GM18526 (cell line): Measurements from ENCODE around the gene MLST8.

Experiments
- POLR2A ChIP-seq: IDR thresholded peaks from 3 replicates; pipeline ENCODE4 v1.6.1; 2011; ENCODE audit not compliant: insufficient read length; ENCODE audit errors: extremely low read depth

Gene MLST8

DNA sequence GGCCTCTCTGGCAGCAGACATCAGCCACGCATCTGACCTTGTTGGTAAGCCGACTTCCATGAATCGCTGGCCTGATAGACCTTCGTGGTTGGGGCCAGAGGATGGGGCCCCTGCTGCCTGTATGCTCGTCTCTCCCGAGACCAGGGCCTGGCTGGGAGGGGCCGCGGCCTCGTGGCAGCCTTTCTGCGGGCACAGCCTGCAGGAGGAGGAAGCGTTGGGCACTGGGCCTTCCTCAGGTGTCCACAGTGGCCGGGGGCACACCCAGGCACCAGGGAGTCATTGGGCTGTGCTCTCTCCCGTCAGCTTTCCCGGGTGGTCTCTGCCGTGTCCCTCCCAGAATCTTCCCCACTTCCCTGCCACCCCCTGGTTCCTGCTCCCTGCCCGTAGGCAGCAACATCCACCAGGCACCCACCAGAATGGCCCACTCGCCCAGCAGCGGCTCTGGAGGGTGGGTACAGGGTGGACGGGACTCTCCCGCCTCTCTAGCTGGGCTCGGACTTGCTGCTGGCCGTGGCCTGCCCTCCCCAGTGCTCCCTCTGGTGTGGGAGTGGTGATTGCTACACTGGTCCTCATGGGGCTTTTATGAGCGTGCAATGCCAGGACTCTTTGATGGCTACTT lies 24.5 kb downstream of the MLST8 start:
- TF ChIP-seq POLR2A = no peak

DNA sequence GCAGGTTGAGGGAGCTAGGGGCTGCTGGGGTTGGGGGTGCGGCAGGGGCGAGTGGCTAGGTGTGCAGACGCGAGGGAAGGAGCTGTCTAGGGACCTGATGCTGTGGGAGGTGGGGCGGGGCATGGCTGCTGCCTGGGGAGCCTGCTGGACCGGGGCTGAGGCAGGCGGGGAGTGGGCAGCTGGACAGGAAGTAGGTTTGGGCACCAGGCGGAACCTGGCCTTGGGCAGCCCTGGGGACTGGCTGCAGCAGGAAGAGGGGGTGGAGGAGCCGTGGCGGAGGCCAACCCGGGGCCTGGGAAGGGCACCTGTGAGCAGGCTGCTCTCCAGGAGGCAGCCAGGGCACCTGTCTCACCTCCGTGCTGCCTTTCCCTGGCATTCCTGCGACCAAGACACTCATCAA lies 25.1 kb downstream of the MLST8 start:
- TF ChIP-seq POLR2A = no peak

DNA sequence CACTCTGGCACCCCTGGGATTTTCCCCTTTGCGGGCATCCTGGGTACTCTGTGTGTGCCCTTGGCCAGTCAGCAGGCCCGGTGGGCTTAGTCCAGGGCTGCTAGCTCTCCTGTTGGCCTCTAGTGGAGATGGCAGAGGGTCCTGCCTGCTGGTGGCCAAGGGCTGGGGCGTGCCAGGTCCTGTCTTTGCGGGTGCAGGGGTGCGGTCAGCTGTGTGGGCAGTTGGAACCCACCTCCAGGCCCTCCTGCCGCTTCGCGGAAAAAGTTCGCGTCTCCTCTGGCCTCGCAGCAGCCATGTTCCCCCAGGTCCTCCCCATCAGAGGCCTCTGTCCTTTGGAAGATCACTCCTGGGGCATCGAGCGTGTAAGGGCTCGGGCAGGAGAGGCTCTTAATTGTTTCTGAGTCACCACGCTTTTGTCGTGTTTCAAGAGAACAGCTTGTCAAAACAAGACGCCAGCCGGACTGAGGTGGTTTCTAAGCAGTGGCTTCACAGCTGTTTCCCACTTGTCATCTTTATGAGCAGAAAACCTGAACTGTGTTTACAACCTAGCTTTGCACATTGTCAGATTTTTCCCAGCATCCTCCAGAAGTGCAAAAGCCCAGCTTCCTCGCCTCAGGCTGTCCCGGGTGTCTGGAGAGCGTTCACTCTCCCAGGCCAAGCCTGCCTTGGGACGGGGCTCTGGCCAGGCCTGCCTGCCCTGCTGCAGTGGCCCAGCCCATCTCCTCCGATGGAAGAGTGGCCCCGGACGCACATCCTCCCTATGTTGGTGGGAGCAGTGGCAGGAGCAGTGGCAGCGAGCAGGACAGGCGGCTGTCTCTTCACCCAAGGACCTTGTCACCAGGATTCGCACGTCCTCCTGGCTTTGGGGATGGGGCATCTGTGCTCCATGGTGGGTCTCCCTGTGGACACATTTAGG lies 26.0 kb downstream of the MLST8 start:
- no peak for TF ChIP-seq POLR2A

DNA sequence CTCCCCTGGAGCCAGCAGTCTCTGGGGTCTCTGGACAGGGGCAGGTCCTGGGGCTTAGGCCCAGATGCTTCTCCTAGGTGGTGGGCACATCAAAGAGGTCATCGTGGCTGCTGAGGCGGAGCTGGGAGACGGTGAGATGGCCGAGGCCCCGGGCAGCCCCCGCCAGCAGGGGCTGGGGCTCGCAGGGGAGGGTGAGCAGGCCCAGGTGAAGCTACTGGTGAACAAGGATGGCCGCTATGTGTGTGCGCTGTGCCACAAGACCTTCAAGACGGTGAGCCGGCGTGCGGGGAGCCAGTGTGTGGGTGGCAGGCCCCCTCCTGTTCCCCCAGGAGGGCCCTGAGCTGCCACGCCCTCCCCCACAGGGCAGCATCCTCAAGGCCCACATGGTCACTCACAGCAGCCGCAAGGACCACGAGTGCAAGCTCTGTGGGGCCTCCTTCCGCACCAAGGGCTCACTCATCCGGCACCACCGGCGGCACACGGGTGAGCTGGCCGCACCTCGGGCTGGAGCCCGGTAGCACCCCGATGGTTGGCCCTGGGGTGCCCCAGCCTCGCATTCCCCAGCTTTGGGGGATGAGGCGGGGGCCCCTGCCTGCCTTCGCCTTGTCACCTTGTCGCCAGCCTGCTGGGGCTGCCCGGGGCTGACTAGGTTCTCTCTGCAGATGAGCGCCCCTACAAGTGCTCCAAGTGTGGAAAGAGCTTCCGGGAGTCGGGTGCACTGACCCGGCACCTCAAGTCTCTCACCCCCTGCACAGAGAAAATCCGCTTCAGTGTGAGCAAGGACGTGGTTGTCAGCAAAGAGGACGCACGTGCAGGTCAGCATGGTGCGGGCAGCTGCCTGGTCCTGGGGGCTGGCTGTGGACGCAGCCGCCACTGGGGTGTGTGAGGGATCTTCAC lies 27.1 kb downstream of the MLST8 start:
- no peak for TF ChIP-seq POLR2A

DNA sequence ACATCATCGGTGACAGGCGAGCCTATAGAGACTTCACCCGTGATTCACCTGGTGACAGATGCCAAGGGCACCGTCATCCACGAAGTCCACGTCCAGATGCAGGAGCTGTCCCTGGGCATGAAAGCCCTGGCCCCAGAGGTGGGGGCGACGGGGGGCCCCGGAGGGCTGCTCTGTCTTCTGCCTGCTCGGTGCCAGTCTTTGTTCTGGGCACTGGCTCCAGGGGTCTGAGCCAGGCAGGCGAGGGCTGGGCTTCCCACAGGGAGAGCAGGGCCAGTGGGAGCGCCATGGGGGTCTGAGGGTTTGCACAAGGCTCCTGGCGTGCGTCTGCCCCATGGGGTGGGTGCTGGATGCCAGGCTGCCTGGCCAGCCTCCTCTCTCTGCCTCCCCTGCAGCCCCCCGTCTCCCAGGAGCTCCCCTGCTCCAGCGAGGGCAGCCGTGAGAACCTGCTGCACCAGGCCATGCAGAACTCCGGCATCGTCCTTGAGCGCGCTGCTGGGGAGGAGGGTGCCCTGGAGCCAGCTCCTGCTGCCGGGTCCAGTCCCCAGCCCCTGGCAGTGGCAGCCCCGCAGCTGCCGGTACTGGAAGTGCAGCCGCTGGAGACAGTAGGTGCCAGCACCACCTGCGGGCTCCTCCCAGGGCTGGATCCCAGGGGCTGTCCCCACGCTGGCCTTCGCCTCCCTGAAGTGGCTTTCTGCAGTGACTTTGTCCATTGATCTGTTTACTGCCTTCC lies 28.0 kb downstream of the MLST8 start:
- TF ChIP-seq POLR2A = no peak

DNA sequence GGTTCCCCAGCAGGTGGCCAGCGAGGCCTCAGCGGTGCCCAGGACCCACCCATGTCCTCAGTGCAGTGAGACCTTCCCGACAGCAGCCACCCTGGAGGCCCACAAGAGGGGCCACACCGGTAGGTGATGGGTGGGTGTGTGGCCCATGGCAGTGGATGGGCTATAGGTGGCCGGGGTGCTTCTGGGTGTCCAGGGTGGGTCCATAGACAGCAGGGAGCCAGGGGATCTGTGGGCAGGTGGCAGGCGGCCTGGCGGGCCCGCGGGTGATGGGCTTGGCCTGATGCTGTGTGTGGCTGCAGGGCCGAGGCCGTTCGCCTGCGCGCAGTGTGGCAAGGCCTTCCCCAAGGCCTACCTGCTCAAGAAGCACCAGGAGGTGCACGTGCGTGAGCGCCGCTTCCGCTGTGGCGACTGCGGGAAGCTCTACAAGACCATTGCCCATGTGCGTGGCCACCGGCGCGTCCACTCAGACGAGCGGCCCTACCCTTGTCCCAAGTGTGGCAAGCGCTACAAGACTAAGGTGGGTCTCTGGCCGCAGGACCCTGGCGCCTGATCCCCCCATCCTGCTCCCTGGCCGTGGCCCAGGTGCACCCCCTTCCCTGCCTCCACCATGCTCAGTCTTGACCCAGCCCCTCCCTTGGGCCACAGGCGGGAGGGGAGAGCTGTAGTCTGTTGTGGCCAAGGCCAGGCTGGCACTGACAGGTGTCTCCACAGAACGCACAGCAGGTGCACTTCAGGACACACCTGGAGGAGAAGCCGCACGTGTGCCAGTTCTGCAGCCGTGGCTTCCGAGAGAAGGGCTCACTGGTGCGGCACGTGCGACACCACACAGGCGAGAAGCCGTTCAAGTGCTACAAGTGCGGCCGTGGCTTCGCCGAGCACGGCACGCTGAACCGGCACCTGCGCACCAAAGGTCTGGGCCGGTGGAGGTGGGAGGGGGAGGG lies 28.9 kb downstream of the MLST8 start:
- no peak for TF ChIP-seq POLR2A

DNA sequence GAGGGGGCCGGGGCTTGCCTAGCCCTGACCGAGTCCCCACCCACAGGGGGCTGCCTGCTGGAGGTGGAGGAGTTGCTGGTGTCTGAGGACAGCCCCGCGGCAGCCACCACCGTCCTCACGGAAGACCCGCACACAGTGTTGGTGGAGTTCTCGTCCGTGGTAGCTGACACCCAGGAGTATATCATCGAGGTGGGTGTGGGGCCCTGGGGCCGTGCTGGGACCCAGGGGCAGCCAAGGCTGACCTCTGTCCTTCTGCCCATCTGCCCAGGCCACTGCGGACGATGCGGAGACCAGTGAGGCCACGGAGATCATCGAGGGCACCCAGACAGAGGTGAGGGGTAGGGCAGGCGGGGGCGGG lies 29.5 kb downstream of the MLST8 start:
- no peak for TF ChIP-seq POLR2A

DNA sequence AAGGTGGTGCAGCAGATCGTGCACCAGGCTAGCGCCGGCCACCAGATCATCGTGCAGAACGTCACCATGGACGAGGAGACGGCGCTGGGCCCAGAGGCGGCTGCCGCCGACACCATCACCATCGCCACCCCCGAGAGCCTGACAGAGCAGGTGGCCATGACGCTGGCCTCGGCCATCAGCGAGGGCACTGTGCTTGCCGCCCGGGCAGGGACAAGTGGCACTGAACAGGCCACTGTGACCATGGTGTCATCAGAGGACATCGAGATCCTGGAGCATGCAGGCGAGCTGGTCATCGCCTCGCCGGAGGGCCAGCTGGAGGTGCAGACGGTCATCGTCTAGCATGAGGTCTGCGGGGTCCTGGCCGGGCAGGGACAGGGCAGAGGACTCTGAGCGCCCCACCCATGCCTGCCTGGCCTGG lies 30.0 kb downstream of the MLST8 start:
- no peak for TF ChIP-seq POLR2A

DNA sequence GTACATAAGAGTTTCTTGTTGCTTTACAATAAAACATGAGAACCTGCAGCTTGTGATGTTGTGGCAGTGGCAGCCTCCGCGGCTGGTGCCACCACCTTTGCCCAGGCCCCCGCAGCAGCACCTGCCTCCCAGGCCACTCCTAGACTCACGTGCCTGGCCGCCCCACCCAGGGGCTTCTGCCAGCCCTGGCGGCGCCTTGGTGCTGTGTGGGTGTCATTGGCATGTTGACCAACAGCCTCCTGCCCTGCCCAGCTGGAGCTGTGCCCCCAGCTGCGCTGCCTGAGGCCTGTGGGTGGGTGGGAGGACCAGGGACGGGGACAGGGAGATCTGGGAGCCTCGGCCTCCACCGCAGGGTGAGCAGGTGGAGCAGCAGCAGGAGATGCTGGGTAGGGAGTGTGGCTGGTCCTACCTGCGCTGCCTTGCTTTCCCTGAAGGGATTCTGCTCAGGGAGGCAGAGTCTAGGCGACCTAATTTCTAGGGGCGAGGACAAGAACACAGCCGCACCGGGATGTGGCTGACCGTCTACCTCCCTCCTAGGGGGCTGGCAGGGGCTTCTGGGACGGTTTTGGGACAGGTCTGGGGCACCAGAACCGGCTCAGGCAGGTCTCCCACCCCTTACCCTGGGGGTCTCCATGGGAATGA lies 30.6 kb downstream of the MLST8 start:
- no peak for TF ChIP-seq POLR2A

DNA sequence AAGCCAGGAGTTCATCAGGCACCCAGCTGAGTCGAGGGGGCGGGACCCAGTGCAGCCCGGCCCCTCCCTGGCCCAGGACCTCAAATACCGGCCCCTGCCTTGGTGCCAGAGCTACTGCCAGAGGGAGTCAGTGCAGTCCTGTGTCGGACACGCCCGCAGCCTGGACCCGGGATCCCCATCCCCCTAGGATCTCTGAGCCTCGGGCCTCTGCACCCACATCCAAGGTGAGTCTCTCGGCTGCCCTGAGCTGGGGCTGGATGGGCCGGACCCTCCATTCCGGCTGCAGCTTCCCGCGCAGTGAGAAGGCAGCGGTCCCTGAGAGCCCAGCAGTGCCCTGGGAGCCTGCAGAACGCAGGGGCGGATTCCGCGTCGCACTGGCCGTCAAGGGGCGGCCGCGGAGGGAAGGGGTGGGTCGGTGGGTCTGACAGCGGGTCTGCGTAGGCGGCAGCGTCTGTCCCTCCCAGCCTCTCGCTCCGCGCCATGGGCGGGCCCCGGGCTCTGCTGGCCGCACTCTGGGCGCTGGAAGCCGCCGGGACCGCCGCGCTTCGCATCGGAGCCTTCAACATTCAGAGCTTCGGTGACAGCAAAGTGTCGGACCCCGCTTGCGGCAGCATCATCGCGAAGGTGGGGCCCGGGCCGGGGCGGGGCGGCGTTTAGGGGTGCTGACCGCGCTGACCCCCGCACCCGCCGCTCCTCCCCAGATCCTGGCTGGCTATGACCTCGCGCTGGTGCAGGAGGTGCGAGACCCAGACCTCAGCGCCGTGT lies 31.3 kb downstream of the MLST8 start, which contains the start of gene DNASE1L2:
Gene DNASE1L2 (plus strand): TSS at position 108 of the 765 bp plus-strand sequence. CDS start 373 bp downstream, at position 481.
- TF ChIP-seq POLR2A = no peak

DNA sequence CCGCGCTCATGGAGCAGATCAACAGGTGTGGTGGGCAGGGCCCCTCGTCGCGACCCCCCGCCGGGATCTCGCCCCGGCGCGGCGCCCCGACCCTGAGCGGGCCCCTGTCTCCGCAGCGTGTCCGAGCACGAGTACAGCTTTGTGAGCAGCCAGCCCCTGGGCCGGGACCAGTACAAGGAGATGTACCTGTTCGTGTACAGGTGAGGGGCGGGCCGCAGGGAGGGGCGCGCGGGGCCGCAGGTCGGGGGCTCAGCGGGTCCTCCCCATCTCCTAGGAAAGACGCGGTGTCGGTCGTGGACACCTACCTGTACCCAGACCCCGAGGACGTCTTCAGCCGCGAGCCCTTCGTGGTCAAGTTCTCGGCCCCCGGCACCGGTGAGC lies 31.8 kb downstream of the MLST8 start:
- no peak for TF ChIP-seq POLR2A

DNA sequence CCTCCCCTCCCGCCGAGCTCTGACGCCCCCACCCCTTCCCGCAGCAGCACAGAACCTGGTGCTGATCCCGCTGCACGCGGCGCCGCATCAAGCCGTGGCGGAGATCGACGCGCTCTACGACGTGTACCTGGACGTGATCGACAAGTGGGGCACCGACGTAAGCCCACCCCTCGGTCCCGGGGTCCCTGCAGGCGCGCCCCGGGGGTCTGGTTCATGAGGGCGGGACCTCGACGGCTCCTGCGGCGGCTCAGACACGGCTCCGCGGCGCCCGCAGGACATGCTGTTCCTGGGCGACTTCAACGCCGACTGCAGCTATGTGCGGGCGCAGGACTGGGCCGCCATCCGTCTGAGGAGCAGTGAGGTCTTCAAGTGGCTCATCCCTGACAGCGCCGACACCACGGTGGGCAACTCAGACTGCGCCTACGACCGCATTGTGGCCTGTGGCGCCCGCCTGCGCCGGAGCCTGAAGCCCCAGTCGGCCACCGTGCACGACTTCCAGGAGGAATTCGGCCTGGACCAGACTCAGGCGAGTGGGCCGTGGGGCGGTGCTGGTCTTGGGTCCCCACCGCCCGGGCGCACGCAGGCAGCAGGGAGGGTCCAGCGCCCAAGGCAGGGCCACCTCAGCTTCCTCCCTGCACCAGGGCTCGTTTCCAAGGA lies 32.4 kb downstream of the MLST8 start:
- no peak for TF ChIP-seq POLR2A
